Esophagus (tissue), 2 donors: ENCODE measurements around the gene GNA12. TPM values are rescaled to one million over a fixed set of nuclear protein-coding genes. Genes with fewer than 3 reads are reported as not detected.

Experiments used
- H3K27ac ChIP-seq, 2 donors: one replicate each; pipeline ENCODE4 v1.5.1; 2013; ENCODE audit warnings: low read depth in 2 of 2, mild to moderate bottlenecking in 2 of 2, inconsistent platforms in 1 of 2, low read length in 1 of 2, moderate library complexity in 1 of 2
- H3K27me3 ChIP-seq, 2 donors: one replicate each; pipeline ENCODE4 v1.6.1; 2013; ENCODE audit warnings: low read length in 2 of 2, control low read depth in 1 of 2, mild to moderate bottlenecking in 1 of 2; ENCODE audit not compliant: insufficient read depth in 2 of 2, control insufficient read depth in 1 of 2
- H3K36me3 ChIP-seq, 2 donors: one replicate each; pipeline ENCODE4 v1.6.1; 2013; ENCODE audit warnings: low read length in 1 of 2; ENCODE audit not compliant: control insufficient read depth in 2 of 2, insufficient read depth in 2 of 2
- H3K4me1 ChIP-seq, 2 donors: one replicate each; pipeline ENCODE4 v1.6.1; 2013; ENCODE audit warnings: low read length in 1 of 2; ENCODE audit not compliant: control insufficient read depth in 2 of 2, insufficient read depth in 2 of 2
- H3K4me3 ChIP-seq, 2 donors: one replicate each; pipeline ENCODE4 v1.5.1; 2013; ENCODE audit warnings: low read length in 2 of 2, mild to moderate bottlenecking in 2 of 2, low read depth in 1 of 2, moderate library complexity in 1 of 2
- H3K9me3 ChIP-seq, 2 donors: one replicate each; pipeline ENCODE4 v1.6.1; 2013; ENCODE audit warnings: mild to moderate bottlenecking in 2 of 2, low read depth in 1 of 2, low read length in 1 of 2, moderate library complexity in 1 of 2; ENCODE audit not compliant: control insufficient read depth in 2 of 2, insufficient read depth in 1 of 2
- WGBS, 2 donors: extraction: QIAGEN DNeasy Blood & Tissue Kit; methylation state at CpG; one replicate each; pipeline ENCODE4 v1.1.7; 2013; 5-methylcytosine and 5-hydroxymethylcytosine counted together
- polyA plus RNA-seq, 2 donors: library from polyadenylated mRNA; stranded (reverse); fragments of 200-250 nt; gene quantifications; one replicate each; pipeline ENCODE4 v1.2.3, GENCODE V29; 2013
- donor health status: healthy with polysubstance abuse.
- donor health status: Bipolar disorder and iron deficiency.

Gene GNA12
- polyA plus RNA-seq, 2 donors, result 2.1 to 5.2 TPM

GRCh38 chr7:2880874-2881533 is 36.9 kb upstream of the GNA12 start:
- 60 to 62% methylated on average over 18 of the region's 18 CpGs for WGBS, 2 donors
- Histone ChIP-seq H3K4me1 (no peaks in the 10 kb centered on the region), H3K36me3 (no peaks in the 10 kb centered on the region), H3K9me3 (peaks cover 0 to 5% of the 10 kb centered on the region in 2 donors), H3K4me3 (no peak overlapping the region), H3K27me3 (no peaks in the 10 kb centered on the region), H3K27ac (no peak overlapping the region)

DNA sequence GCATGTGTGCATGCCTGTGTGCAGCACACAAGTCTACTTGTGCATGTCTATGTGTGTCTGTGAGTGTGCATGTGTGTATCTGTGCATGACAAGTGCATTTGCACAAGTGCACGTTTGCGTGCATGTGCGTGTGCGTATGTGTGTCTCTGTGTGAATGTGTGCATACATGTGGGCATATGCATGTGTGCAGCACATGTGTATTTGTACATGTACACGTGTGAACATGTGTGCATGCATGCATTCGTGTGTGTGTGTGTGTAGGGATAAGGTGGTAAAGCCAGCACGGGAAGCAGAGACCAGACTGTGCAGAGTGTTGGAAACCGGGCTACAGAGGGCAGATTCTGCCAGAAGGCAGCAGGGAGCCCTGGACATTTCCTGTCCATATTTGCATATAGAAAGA is 35.9 kb upstream of the GNA12 start:
- WGBS, 2 donors, result 74 to 83% methylated on average over 8 of the region's 8 CpGs
- Histone ChIP-seq H3K4me1 (no peaks in the 10 kb centered on the region), H3K27ac (no peak overlapping the region), H3K4me3 (no peak overlapping the region), H3K36me3 (no peaks in the 10 kb centered on the region), H3K9me3 (peaks cover 0 to 5% of the 10 kb centered on the region in 2 donors), H3K27me3 (no peaks in the 10 kb centered on the region)

GRCh38 chr7:2879354-2879753 is 35.2 kb upstream of the GNA12 start:
- no peaks in the 10 kb centered on the region for H3K36me3 ChIP-seq
- no peak overlapping the region for H3K27ac ChIP-seq
- H3K27me3 ChIP-seq, result no peaks in the 10 kb centered on the region
- WGBS, 2 donors, result 91 to 96% methylated on average over 8 of the region's 8 CpGs
- no peak overlapping the region for H3K4me3 ChIP-seq
- peaks cover 0 to 5% of the 10 kb centered on the region in 2 donors for H3K9me3 ChIP-seq
- H3K4me1 ChIP-seq, result no peaks in the 10 kb centered on the region

- peaks cover 0 to 5% of the 10 kb centered on the region in 2 donors for H3K9me3 ChIP-seq
- WGBS, 2 donors, result 60 to 79% methylated on average over 3 of the region's 3 CpGs
Measured at GRCh38 chr7:2878306-2878705, 34.2 kb upstream of the GNA12 start.

GRCh38 chr7:2876031-2876731 is 32.1 kb upstream of the GNA12 start:
- no peak overlapping the region for H3K4me3 ChIP-seq
- 66 to 70% methylated on average over 24 of the region's 24 CpGs for WGBS, 2 donors
- no peaks in the 10 kb centered on the region for H3K27me3 ChIP-seq
- peaks cover 0 to 5% of the 10 kb centered on the region in 2 donors for H3K9me3 ChIP-seq
- no peak overlapping the region for H3K27ac ChIP-seq
- H3K4me1 ChIP-seq, result no peaks in the 10 kb centered on the region
- H3K36me3 ChIP-seq, result no peaks in the 10 kb centered on the region

More at GRCh38 chr7:2878306-2878705, 34.2 kb upstream of the GNA12 start:
- H3K4me1 ChIP-seq, result no peaks in the 10 kb centered on the region
- H3K4me3 ChIP-seq, result no peak overlapping the region
- H3K27ac ChIP-seq, result no peak overlapping the region
- no peaks in the 10 kb centered on the region for H3K27me3 ChIP-seq
- no peaks in the 10 kb centered on the region for H3K36me3 ChIP-seq

DNA sequence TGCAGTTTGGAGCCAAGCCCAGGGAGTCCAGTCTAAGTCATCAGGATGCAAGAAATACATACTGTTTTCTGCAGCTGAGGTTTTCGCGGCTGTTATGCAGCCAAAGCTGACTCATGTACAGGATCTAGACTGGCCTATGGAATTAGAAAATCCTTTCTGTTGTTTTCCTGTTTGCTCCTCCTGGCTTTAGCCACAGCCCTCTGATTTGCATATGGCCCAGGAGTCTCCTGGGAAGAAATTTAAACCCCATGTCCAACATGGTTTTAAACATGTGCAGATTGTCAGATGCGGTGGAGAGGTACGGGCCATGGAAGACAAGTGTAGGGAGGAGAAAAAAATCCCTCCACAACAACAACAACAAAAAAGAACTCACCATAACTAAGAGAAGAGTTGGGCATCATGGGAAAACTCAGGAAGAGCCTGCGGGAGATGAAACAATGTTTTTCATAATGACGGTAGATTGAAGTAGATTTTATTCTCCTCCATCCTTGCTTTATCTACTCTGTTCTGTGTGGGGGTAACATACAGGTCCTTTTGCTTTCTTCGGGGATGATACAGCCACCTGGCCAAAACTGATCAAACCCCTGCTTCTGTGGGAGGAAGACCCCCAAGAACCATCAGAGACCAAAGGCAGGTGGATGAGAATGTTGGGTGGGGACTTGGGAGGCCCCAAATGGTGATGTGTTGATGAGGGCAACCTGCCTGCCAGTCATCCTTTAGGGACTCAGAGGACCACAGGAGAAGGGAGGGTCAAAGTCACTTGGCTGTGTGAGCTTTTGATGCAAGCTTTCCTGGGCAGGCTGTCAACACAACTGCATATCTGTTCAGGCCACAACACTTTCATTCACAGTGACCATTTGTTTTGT is 29.8 kb upstream of the GNA12 start:
- WGBS, 2 donors, result 39 to 42% methylated on average over 7 of the region's 7 CpGs
- Histone ChIP-seq H3K27ac (no peak overlapping the region), H3K4me1 (peaks cover 0 to 2% of the 10 kb centered on the region in 2 donors), H3K36me3 (no peaks in the 10 kb centered on the region), H3K27me3 (no peaks in the 10 kb centered on the region), H3K9me3 (no peaks in the 10 kb centered on the region), H3K4me3 (no peak overlapping the region)

DNA sequence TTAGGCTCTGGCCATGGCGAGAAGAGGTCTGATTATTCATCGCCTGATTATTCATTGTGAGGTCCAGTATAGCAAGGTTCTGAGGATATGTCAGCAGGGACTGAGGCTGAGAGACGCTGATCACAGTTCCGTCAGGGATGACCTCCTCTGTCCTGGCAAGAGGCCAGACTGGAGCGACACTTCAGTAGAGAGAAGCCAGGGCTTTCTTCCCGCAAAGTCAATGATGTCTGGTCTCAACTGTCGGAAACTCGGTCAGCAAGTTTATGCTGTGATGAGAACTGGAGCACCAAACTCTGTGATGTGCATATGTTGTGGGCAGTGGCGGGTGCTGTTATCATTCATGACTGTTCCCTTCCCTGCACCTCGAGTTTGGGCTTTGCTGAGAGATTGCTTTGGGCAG is 29.0 kb upstream of the GNA12 start:
- no peaks in the 10 kb centered on the region for H3K27me3 ChIP-seq
- no peaks in the 10 kb centered on the region for H3K9me3 ChIP-seq
- H3K4me1 ChIP-seq, result peaks cover 0 to 2% of the 10 kb centered on the region in 2 donors
- H3K27ac ChIP-seq, result no peak overlapping the region
- no peaks in the 10 kb centered on the region for H3K36me3 ChIP-seq
- no peak overlapping the region for H3K4me3 ChIP-seq
- 63% methylated on average over 10 of the region's 10 CpGs for WGBS, 2 donors

GRCh38 chr7:2872296-2872874 is 28.3 kb upstream of the GNA12 start:
- WGBS, 2 donors, result 87 to 91% methylated on average over 10 of the region's 10 CpGs
- H3K36me3 ChIP-seq, result no peaks in the 10 kb centered on the region
- H3K9me3 ChIP-seq, result no peaks in the 10 kb centered on the region
- no peaks in the 10 kb centered on the region for H3K27me3 ChIP-seq
- no peak overlapping the region for H3K4me3 ChIP-seq
- peaks cover 0 to 2% of the 10 kb centered on the region in 2 donors for H3K4me1 ChIP-seq
- H3K27ac ChIP-seq, result no peak overlapping the region

GRCh38 chr7:2870471-2870931 is 26.4 kb upstream of the GNA12 start:
- Histone ChIP-seq H3K36me3 (no peaks in the 10 kb centered on the region), H3K4me3 (no peak overlapping the region), H3K4me1 (peaks cover 0 to 2% of the 10 kb centered on the region in 2 donors), H3K9me3 (no peaks in the 10 kb centered on the region), H3K27me3 (no peaks in the 10 kb centered on the region), H3K27ac (no peak overlapping the region)
- 16 to 20% methylated on average over 10 of the region's 10 CpGs for WGBS, 2 donors
